ENCODE results near the gene TPD52L2.
"Not testable (repeated sequence)": the region's sequence is repeated elsewhere in the genome, so short reads cannot be mapped to it uniquely, and the experiment has no call there.

Gene TPD52L2

GRCh38 chr20:63898882-63899558, 34.0 kb downstream of the TPD52L2 start:
- no peak overlapping the region for H3K4me3 ChIP-seq (ENCODE audit: low read depth, low read length)
- TF ChIP-seq, protein P1, sequence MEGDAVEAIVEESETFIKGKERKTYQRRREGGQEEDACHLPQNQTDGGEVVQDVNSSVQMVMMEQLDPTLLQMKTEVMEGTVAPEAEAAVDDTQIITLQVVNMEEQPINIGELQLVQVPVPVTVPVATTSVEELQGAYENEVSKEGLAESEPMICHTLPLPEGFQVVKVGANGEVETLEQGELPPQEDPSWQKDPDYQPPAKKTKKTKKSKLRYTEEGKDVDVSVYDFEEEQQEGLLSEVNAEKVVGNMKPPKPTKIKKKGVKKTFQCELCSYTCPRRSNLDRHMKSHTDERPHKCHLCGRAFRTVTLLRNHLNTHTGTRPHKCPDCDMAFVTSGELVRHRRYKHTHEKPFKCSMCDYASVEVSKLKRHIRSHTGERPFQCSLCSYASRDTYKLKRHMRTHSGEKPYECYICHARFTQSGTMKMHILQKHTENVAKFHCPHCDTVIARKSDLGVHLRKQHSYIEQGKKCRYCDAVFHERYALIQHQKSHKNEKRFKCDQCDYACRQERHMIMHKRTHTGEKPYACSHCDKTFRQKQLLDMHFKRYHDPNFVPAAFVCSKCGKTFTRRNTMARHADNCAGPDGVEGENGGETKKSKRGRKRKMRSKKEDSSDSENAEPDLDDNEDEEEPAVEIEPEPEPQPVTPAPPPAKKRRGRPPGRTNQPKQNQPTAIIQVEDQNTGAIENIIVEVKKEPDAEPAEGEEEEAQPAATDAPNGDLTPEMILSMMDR (IDR thresholded peaks at IDR 0.05; ENCODE audit: low read depth, low read length), result no peak

- H3K4me3 ChIP-seq (ENCODE audit: low read depth, low read length), result no peak overlapping the region
- TF ChIP-seq, protein P1 (IDR thresholded peaks at IDR 0.05; ENCODE audit: low read depth, low read length), result no peak
Observed at GRCh38 chr20:63900413-63900812, 35.3 kb downstream of the TPD52L2 start.

DNA sequence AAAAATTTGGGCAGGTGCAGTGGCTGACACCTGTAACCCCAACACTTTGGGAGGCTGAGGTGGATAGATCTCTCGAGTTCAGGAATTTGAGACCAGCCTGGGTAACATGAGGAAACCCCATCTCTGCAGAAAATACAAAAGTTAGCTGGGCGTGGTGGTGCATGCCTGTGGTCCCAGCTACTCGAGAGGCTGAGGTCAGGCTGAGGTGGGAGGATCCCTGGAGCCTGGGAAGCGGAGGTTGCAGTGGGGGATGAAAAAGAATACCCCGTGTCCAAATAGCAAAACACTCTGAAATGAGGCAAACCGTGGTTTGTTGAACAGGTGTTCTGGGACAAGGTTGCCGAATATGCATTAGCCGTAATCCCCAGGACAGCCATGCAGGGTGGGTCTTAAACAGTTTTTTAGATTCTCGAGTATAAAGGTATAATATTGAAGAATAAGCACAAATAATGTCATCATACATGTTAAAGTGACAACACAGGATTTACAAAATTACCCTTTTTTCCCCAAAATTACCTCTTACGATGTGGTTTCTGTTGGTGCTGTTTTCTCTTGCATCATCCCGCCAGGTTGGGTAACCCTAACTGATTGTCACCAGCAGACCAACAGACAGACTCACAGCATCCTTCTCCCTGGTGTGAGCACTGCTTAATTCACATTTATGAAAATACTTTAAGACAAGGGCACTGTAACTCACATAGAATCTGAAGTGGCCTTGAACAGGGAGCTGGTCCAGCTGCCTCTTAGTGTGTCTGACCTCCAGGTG, 38.9 kb downstream of the TPD52L2 start:
- H3K4me3 ChIP-seq (ENCODE audit: low read depth, low read length), result no peak overlapping the region
- TF ChIP-seq, protein P1 (IDR thresholded peaks at IDR 0.05; ENCODE audit: low read depth, low read length), result no peak

DNA sequence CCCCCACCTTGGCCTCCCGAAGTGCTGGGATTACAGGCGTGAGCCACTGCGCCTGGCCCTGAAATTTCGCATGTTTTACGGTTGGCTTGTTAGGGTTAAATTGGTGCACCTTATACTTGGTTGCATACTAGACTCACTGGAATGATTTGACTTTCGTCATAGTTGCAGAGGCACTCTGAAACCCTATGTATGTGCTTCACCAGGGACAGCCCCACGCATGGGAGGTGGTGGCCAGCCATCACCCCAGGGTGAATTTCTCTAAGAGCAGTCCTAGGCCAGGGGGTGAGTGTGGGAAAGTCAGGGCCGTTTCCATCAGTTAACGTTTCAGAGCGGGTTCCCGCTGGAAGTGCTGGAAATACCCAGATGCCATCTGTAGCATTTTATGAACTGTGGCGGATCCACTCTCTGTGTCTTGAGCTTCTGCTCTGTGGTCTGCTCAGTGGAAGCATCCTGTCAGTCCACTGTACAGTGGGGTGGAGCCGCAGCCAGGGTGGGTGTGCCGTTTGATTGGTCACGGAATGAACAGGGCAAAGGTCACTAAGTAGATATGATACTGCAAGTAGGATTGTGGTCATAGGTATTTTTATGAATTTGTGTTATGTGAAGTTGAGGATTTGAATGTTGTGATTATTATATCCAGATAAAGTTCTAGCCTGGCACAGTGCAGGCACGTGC, 43.1 kb downstream of the TPD52L2 start:
- TF ChIP-seq, protein P1 (IDR thresholded peaks at IDR 0.05; ENCODE audit: low read depth, low read length), result no peak
- H3K4me3 ChIP-seq (ENCODE audit: low read depth, low read length), result no peak overlapping the region

GRCh38 chr20:63911176-63911575, 46.1 kb downstream of the TPD52L2 start:
- TF ChIP-seq, protein P1 (IDR thresholded peaks at IDR 0.05; ENCODE audit: low read depth, low read length), result no peak
- H3K4me3 ChIP-seq (ENCODE audit: low read depth, low read length), result no peak overlapping the region

- TF ChIP-seq, protein P1 (IDR thresholded peaks at IDR 0.05; ENCODE audit: low read depth, low read length), result no peak
- H3K4me3 ChIP-seq (ENCODE audit: low read depth, low read length), result no peak overlapping the region
Observed at GRCh38 chr20:63913768-63914167, 48.7 kb downstream of the TPD52L2 start.

- TF ChIP-seq, protein P1 (IDR thresholded peaks at IDR 0.05; ENCODE audit: low read depth, low read length), result no peak
- no peak overlapping the region for H3K4me3 ChIP-seq (ENCODE audit: low read depth, low read length)
Observed at GRCh38 chr20:63915471-63915870, 50.4 kb downstream of the TPD52L2 start.

DNA sequence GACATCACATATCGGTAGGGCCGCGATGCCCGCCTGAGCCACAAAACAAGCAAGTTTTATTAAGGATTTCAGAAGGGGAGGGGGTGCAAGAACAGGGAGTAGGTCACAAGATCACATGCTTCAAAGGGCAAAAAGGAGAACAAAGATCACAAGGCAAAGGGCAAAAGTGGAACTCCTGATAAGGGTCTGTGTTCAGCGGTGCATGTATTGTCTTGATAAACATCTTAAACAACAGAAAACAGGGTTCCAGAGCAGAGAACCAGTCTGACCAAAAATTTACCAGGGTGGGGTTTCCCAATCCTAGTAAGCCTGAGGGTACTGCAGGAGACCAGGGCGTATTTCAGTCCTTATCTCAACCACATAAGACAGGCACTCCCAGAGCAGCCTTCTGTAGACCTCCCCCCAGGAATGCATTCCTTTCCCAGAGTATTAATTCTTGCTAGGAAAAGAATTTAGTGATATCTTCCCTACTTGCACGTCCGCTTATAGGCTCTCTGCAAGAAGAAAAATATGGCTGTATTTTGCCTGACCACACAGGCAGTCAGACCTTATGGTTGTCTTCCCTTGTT, 51.4 kb downstream of the TPD52L2 start:
- H3K4me3 ChIP-seq (ENCODE audit: low read depth, low read length), result not testable (repeated sequence)

All from WI38 (cell line).